B cell (primary cell): ENCODE measurements around the gene ANKLE1. TPM values are rescaled to one million over a fixed set of nuclear protein-coding genes. Genes with fewer than 3 reads are reported as not detected.
A peak's percentile ranks its signal among the peaks of the same experiment; 100 is the strongest.

Experiments used
- ATAC-seq: fragments of 200-7000 bp; cut with Tn5 transposase; one replicate; pipeline ENCODE4 v1.10.0; 2021; ENCODE audit warnings: low read depth, mild to moderate bottlenecking, moderate number of reproducible peaks, moderate library complexity
- CTCF ChIA-PET: fragments of 350-600 bp; sonication (Branson Sonifier 250); formaldehyde crosslinking; loops from one replicate; lab custom pipeline; 2021; ENCODE audit warnings: antibody characterized with exemption, inconsistent platforms; lab: Charles Lee
- POLR2A ChIA-PET: fragments of 350-600 bp; sonication (Branson Sonifier 250); formaldehyde crosslinking; loops from one replicate; lab custom pipeline; 2021; ENCODE audit warnings: antibody characterized with exemption; lab: Charles Lee
- DNase-seq: peaks from one replicate; pipeline ENCODE4 v3.0.0; 2013
- H2AFZ ChIP-seq: 2 replicates; pipeline ENCODE4 v1.6.1; 2012; ENCODE audit warnings: mild to moderate bottlenecking, low read depth, low read length; ENCODE audit not compliant: insufficient read depth, poor library complexity, severe bottlenecking
- H3K27ac ChIP-seq, 2 donors: 1 replicate in 1 of 2; 2 replicates in 1 of 2; pipeline ENCODE4 v1.5.1; 2012 to 2013; ENCODE audit warnings: low read length in 2 of 2, mild to moderate bottlenecking in 2 of 2, moderate library complexity in 1 of 2
- H3K27me3 ChIP-seq, 4 experiments: fragments of 200-600 bp in 1 of 4; sonication (generic) in 1 of 4; replicated peaks in 1 of 4; 1 replicate in 2 of 4; 2 replicates in 2 of 4; pipeline versions ENCODE4 v1.6.1 to v1.7.0; 2013 to 2016; ENCODE audit warnings: low read length in 3 of 4, mild to moderate bottlenecking in 2 of 4, mixed read lengths in 1 of 4, moderate library complexity in 1 of 4; ENCODE audit not compliant: insufficient read depth in 4 of 4, control insufficient read depth in 3 of 4; ENCODE audit errors: control extremely low read depth in 1 of 4
- H3K36me3 ChIP-seq, 2 experiments: replicated peaks in 1 of 2; 1 replicate in 1 of 2; 2 replicates in 1 of 2; pipeline versions ENCODE4 v1.6.1 to v1.7.1; 2013; ENCODE audit warnings: low read length in 1 of 2; ENCODE audit not compliant: insufficient read depth in 2 of 2, control insufficient read depth in 1 of 2; ENCODE audit errors: control extremely low read depth in 1 of 2, extremely low read depth in 1 of 2
- H3K4me1 ChIP-seq, 2 donors: fragments of 200-600 bp in 1 of 2; sonication (generic) in 1 of 2; 1 replicate in 1 of 2; 2 replicates in 1 of 2; pipeline versions ENCODE4 v1.5.1 to v1.6.1; 2013 to 2017; ENCODE audit warnings: low read length in 2 of 2; ENCODE audit not compliant: control insufficient read depth in 2 of 2, insufficient read depth in 2 of 2
- H3K4me2 ChIP-seq: replicated peaks from 2 replicates; pipeline ENCODE3; 2012; ENCODE audit warnings: mild to moderate bottlenecking, low read depth, low read length; ENCODE audit not compliant: poor library complexity, severe bottlenecking
- H3K4me3 ChIP-seq, 5 experiments: fragments of 200-600 bp in 1 of 5; sonication (generic) in 1 of 5; 1 replicate in 3 of 5; 2 replicates in 2 of 5; pipeline versions ENCODE4 v1.5.1 to v1.7.0; 2011 to 2016; ENCODE audit warnings: low read length in 4 of 5, mild to moderate bottlenecking in 4 of 5, low read depth in 2 of 5, control low read depth in 1 of 5, moderate library complexity in 1 of 5; ENCODE audit not compliant: insufficient read depth in 1 of 5; ENCODE audit errors: control extremely low read depth in 1 of 5, extremely low read depth in 1 of 5
- H3K79me2 ChIP-seq: fragments of 200-600 bp; sonication (generic); one replicate; pipeline ENCODE4 v1.6.0; 2016; ENCODE audit warnings: low read length; ENCODE audit not compliant: control insufficient read depth, insufficient read depth
- H3K9ac ChIP-seq: fragments of 200-600 bp; sonication (generic); 2 replicates; pipeline ENCODE4 v1.6.1; 2017; ENCODE audit warnings: mild to moderate bottlenecking, low read length, moderate library complexity
- H3K9me3 ChIP-seq, 3 donors: one replicate each; pipeline versions ENCODE4 v1.6.1 to v1.7.1; 2013; ENCODE audit warnings: low read length in 2 of 3; ENCODE audit not compliant: control insufficient read depth in 2 of 3, insufficient read depth in 1 of 3; ENCODE audit errors: control extremely low read depth in 1 of 3
- H4K20me1 ChIP-seq: 2 replicates; pipeline ENCODE4 v1.6.0; 2012; ENCODE audit warnings: mild to moderate bottlenecking, low read length; ENCODE audit not compliant: insufficient read depth, control insufficient read depth, poor library complexity, severe bottlenecking
- H3K27ac Mint-ChIP-seq: one replicate; pipeline ENCODE4 v1.8.0; 2021; ENCODE audit warnings: mixed read lengths
- H3K27me3 Mint-ChIP-seq: one replicate; pipeline ENCODE4 v1.8.0; 2021; ENCODE audit warnings: mixed read lengths
- H3K4me1 Mint-ChIP-seq: one replicate; pipeline ENCODE4 v1.8.0; 2021; ENCODE audit warnings: mixed read lengths
- H3K4me3 Mint-ChIP-seq: one replicate; pipeline ENCODE4 v1.8.0; 2021; ENCODE audit warnings: mixed read lengths
- H3K9me3 Mint-ChIP-seq: one replicate; pipeline ENCODE4 v1.8.0; 2022; ENCODE audit warnings: mixed read lengths; ENCODE audit not compliant: insufficient read depth
- CTCF ChIP-seq: fragments of 200-600 bp; IDR thresholded peaks from one replicate; pipeline ENCODE4 v1.8.0; 2022; ENCODE audit warnings: antibody characterized with exemption, mild to moderate bottlenecking
- EZH2 ChIP-seq: IDR thresholded peaks from 2 replicates; pipeline ENCODE4 v1.6.1; 2012; ENCODE audit warnings: borderline replicate concordance, low read depth, mild to moderate bottlenecking, moderate library complexity, low read length; ENCODE audit not compliant: insufficient read depth, poor library complexity, severe bottlenecking
- WGBS: methylation state at CpG from one replicate; pipeline ENCODE4 v1.1.5; 2013; ENCODE audit warnings: missing lambda C conversion rate; ENCODE audit not compliant: insufficient coverage; 5-methylcytosine and 5-hydroxymethylcytosine counted together
- intact Hi-C: fragments of 100-400 bp; cut with micrococcal nuclease; formaldehyde crosslinking; loops from one replicate; pipeline ENCODE4 v1.10.0; 2022
- polyA plus RNA-seq: library from polyadenylated mRNA; depleted of rRNA; stranded (reverse); fragments of >200 nt; gene quantifications from 2 replicates; pipeline ENCODE4 v1.2.3, GENCODE V29; 2012
- total RNA-seq, 2 donors: library from RNA; stranded (reverse); fragments of 120-200 nt in 1 of 2; gene quantifications; 1 replicate in 1 of 2; 2 replicates in 1 of 2; pipeline versions ENCODE4 v1.2.3 to v1.2.4, GENCODE V29; 2013 to 2022

The ANKLE1 gene
- total and polyA plus RNA-seq, 2 donors (not counting 1 experiment from before 2014, with no cell fraction given): 6.2 to 7.6 TPM

GRCh38 chr19:17235300-17235970 is 46.3 kb upstream of the ANKLE1 start:
- Histone ChIP-seq H3K4me2 (peak overlapping the region; percentile 98), H2AFZ (peak overlapping the region; percentile 95), H3K4me3 (peak overlapping the region; percentile 47 to 69 (median 56)), H3K27me3 (no peaks in the 10 kb centered on the region), H3K36me3 (no peaks in the 10 kb centered on the region), H4K20me1 (no peaks in the 10 kb centered on the region), H3K4me1 (peaks cover 8 to 11% of the 10 kb centered on the region in 2 donors), H3K27ac (no peak overlapping the region), H3K9me3 (peaks cover 0 to 3% (median 0%) of the 10 kb centered on the region in 3 donors), H3K79me2 (peaks cover 7% of the 10 kb centered on the region), H3K9ac (peak overlapping the region; percentile 70)
- no peak for TF ChIP-seq EZH2
- peak; percentile 70 for TF ChIP-seq CTCF
- Mint-ChIP-seq H3K27ac (peak overlapping the region; percentile 53), H3K27me3 (no peaks in the 10 kb centered on the region), H3K4me3 (peak overlapping the region; percentile 80), H3K4me1 (peaks cover 10% of the 10 kb centered on the region), H3K9me3 (no peaks in the 10 kb centered on the region)
- 3% methylated on average over 80 of the region's 80 CpGs for WGBS
- POLR2A ChIA-PET: interaction anchor here (0.8 to 1.6 kb wide), 6 partner anchors 8 to 46 kb away, joined by 3 to 5 read pairs (median 4); partner anchors contain the start of gene USE1
- CTCF ChIA-PET: interaction anchor here (0.7 to 2.7 kb wide), 24 partner anchors 9 to 520 kb away, joined by 3 to 19 read pairs (median 6); partner anchors contain the start of genes BABAM1, MRPL34, MVB12A and OCEL1
- intact Hi-C loops: loop anchor here (1.0 kb wide), 3 partner anchors 9 to 20 kb away; partner anchors contain the start of genes NR2F6, OCEL1 and USE1
- DNase-seq (peak; percentile 88), ATAC-seq (peak; percentile 91)
